ES-I3 (cell line): ENCODE results near the gene TSLP.

Experiments
- H3K36me3 ChIP-seq: 2 replicates; pipeline ENCODE4 v1.6.1; 2013; ENCODE audit warnings: mild to moderate bottlenecking, low read length, control low read depth, moderate library complexity; ENCODE audit not compliant: insufficient read depth
- H3K4me1 ChIP-seq: 2 replicates; pipeline ENCODE4 v1.6.1; 2013; ENCODE audit warnings: mild to moderate bottlenecking, control low read depth, low read length; ENCODE audit not compliant: insufficient read depth
- H3K9ac ChIP-seq: 2 replicates; pipeline ENCODE4 v1.6.1; 2013; ENCODE audit warnings: low read depth, mild to moderate bottlenecking, low read length, moderate library complexity
- H3K9me3 ChIP-seq: 2 replicates; pipeline ENCODE4 v1.6.1; 2013; ENCODE audit warnings: mild to moderate bottlenecking, low read length, moderate library complexity; ENCODE audit not compliant: control insufficient read depth, insufficient read depth

The TSLP gene

GRCh38 chr5:111116550-111116949 lies 45.0 kb downstream of the TSLP start:
- H3K36me3 ChIP-seq = peaks cover 3% of the 10 kb centered on the region; the same call in 1 of the 2 replicates
- H3K9ac ChIP-seq = no peak overlapping the region
- H3K9me3 ChIP-seq = no peaks in the 10 kb centered on the region
- peaks cover 21% of the 10 kb centered on the region for H3K4me1 ChIP-seq

GRCh38 chr5:111117136-111117535 lies 45.6 kb downstream of the TSLP start:
- no peak overlapping the region for H3K9ac ChIP-seq
- peaks cover 3% of the 10 kb centered on the region; the same call in 1 of the 2 replicates for H3K36me3 ChIP-seq
- H3K9me3 ChIP-seq = no peaks in the 10 kb centered on the region
- H3K4me1 ChIP-seq = peaks cover 21% of the 10 kb centered on the region

- H3K36me3 ChIP-seq = peaks cover 3% of the 10 kb centered on the region; the same call in 1 of the 2 replicates
- peaks cover 21% of the 10 kb centered on the region for H3K4me1 ChIP-seq
Observed at GRCh38 chr5:111119221-111119620, 47.7 kb downstream of the TSLP start.

GRCh38 chr5:111119856-111120255 lies 48.3 kb downstream of the TSLP start:
- no peaks in the 10 kb centered on the region; the same call in 1 of the 2 replicates for H3K36me3 ChIP-seq

More at GRCh38 chr5:111119221-111119620, 47.7 kb downstream of the TSLP start:
- no peak overlapping the region for H3K9ac ChIP-seq
- no peaks in the 10 kb centered on the region for H3K9me3 ChIP-seq

GRCh38 chr5:111120911-111121310 lies 49.4 kb downstream of the TSLP start:
- Histone ChIP-seq H3K4me1 (peaks cover 21% of the 10 kb centered on the region), H3K36me3 (no peaks in the 10 kb centered on the region; the same call in 1 of the 2 replicates), H3K9ac (no peak overlapping the region), H3K9me3 (no peaks in the 10 kb centered on the region)

More at GRCh38 chr5:111119856-111120255, 48.3 kb downstream of the TSLP start:
- no peaks in the 10 kb centered on the region for H3K9me3 ChIP-seq
- no peak overlapping the region for H3K9ac ChIP-seq
- H3K4me1 ChIP-seq = peaks cover 21% of the 10 kb centered on the region

GRCh38 chr5:111121926-111122325 lies 50.4 kb downstream of the TSLP start:
- H3K4me1 ChIP-seq = peaks cover 24% of the 10 kb centered on the region
- no peaks in the 10 kb centered on the region for H3K9me3 ChIP-seq
- H3K36me3 ChIP-seq = no peaks in the 10 kb centered on the region; the same call in 1 of the 2 replicates
- no peak overlapping the region for H3K9ac ChIP-seq

GRCh38 chr5:111122398-111122797 lies 50.9 kb downstream of the TSLP start:
- Histone ChIP-seq H3K9me3 (no peaks in the 10 kb centered on the region), H3K4me1 (peaks cover 22% of the 10 kb centered on the region), H3K9ac (no peak overlapping the region), H3K36me3 (no peaks in the 10 kb centered on the region; the same call in 1 of the 2 replicates)

- Histone ChIP-seq H3K9ac (no peak overlapping the region), H3K4me1 (peaks cover 28% of the 10 kb centered on the region), H3K9me3 (no peaks in the 10 kb centered on the region), H3K36me3 (no peaks in the 10 kb centered on the region; the same call in 1 of the 2 replicates)
Observed at GRCh38 chr5:111124793-111125192, 53.3 kb downstream of the TSLP start.

- Histone ChIP-seq H3K9me3 (no peaks in the 10 kb centered on the region), H3K4me1 (peaks cover 42% of the 10 kb centered on the region), H3K9ac (no peak overlapping the region), H3K36me3 (no peaks in the 10 kb centered on the region; the same call in 1 of the 2 replicates)
Observed at GRCh38 chr5:111126896-111127295, 55.4 kb downstream of the TSLP start.
